K562 (cell line): ENCODE data around the gene KRTCAP2. TPM values are rescaled to one million over a fixed set of nuclear protein-coding genes. Genes with fewer than 3 reads are reported as not detected.

Experiments used
- BRCA1 ChIP-seq, 2 experiments: fragments of 450-650 bp in 1 of 2; sonication (generic) in 1 of 2; formaldehyde crosslinking in 1 of 2; IDR thresholded peaks; 2 replicates each; pipeline versions ENCODE4 v1.5.0 to v1.6.1; 2017 to 2020; ENCODE audit warnings: mild to moderate bottlenecking in 1 of 2, missing genetic modification reagents in 1 of 2
- BRF2 ChIP-seq: IDR thresholded peaks from 3 replicates; pipeline ENCODE4 v1.6.1; 2011; ENCODE audit warnings: borderline replicate concordance, mild to moderate bottlenecking; ENCODE audit not compliant: insufficient read length, insufficient read depth
- DDX20 ChIP-seq: fragments of 450-650 bp; IDR thresholded peaks from 2 replicates; pipeline ENCODE4 v1.6.1; 2016; ENCODE audit warnings: missing genetic modification characterization, low read depth, mild to moderate bottlenecking, missing compliant biosample characterization, moderate library complexity
- E4F1 ChIP-seq: fragments of 250-450 bp; sonication (Bioruptor Pico); IDR thresholded peaks from 2 replicates; pipeline ENCODE4 v1.5.0; 2021; ENCODE audit warnings: mild to moderate bottlenecking, borderline replicate concordance
- KAT8 ChIP-seq: fragments of 450-650 bp; IDR thresholded peaks from 2 replicates; pipeline ENCODE4 v1.6.1; 2016; ENCODE audit warnings: low read depth, mild to moderate bottlenecking
- NR4A1 ChIP-seq, 2 experiments: fragments of 250-450 bp in 1 of 2; fragments of 450-650 bp in 1 of 2; sonication (Bioruptor Pico) in 1 of 2; IDR thresholded peaks; 2 replicates each; pipeline versions ENCODE4 v1.4.0 to v1.6.1; 2016 to 2020; ENCODE audit warnings: mild to moderate bottlenecking in 2 of 2, missing compliant biosample characterization in 1 of 2, missing genetic modification characterization in 1 of 2, moderate library complexity in 1 of 2
- PTBP1 ChIP-seq: fragments of 200-400 bp; formaldehyde crosslinking; IDR thresholded peaks from 2 replicates; pipeline ENCODE4 v1.6.1; 2017; ENCODE audit warnings: low read depth, low read length
- SNRNP70 ChIP-seq: fragments of 200-400 bp; formaldehyde crosslinking; optimal IDR thresholded peaks from 2 replicates; pipeline ENCODE3; 2017; ENCODE audit warnings: low read depth, low read length
- ZNF696 ChIP-seq: fragments of 250-450 bp; sonication (Bioruptor Pico); conservative IDR thresholded peaks from 2 replicates; pipeline ENCODE4 v1.4.0; 2020; ENCODE audit warnings: mild to moderate bottlenecking, moderate library complexity
- polyA plus RNA-seq, 8 experiments: library from polyadenylated mRNA; depleted of rRNA in 4 of 8; stranded (reverse) in 5 of 8; unstranded in 3 of 8; fragments of >200 nt; fragmentation: Nextera tagmentation in 2 of 8; fragmentation: Illumina TruSeq in 1 of 8; extraction: Ambion mirVana in 2 of 8; extraction: Trizol in 1 of 8; gene quantifications; 2 replicates each; pipeline versions ENCODE4 v1.2.1 to v1.2.3, GENCODE V29; 2011 to 2014; ENCODE audit warnings: inconsistent platforms in 1 of 8, missing spikeins in 1 of 8
- total RNA-seq, 7 experiments: library from RNA; depleted of rRNA in 6 of 7; stranded (reverse); fragments of >200 nt in 6 of 7; fragmentation: Illumina TruSeq in 2 of 7; extraction: Trizol in 2 of 7; gene quantifications; 2 replicates each; pipeline versions ENCODE4 v1.2.1 to v1.2.3, GENCODE V29; 2011 to 2021; ENCODE audit warnings: low replicate concordance in 1 of 7

Gene KRTCAP2
- total and polyA plus RNA-seq, 9 of the 15 experiments (the other 6 are each of a cell fraction or from before 2014, with no cell fraction given): 126 to 436 (median 244) TPM

- TF ChIP-seq DDX20 (no peak), PTBP1 (no peak), ZNF696 (CRISPR knock-in tag) (no peak), E4F1 (CRISPR knock-in tag) (no peak), SNRNP70 (no peak), BRCA1 (IDR thresholded peaks at IDR 0.05) (no peak), BRCA1 (CRISPR knock-in tag; IDR thresholded peaks at IDR 0.05) (no peak), KAT8 (no peak), BRF2 (no peak), NR4A1 (CRISPR knock-in tag; IDR thresholded peaks at IDR 0.05) (no peak), NR4A1 (tag; IDR thresholded peaks at IDR 0.05) (no peak)
- TF ChIP-seq, all 486 proteins: peak for 0
Observed at GRCh38 chr1:155134322-155134721, 38.8 kb downstream of the KRTCAP2 start (continued).
